ENCODE measurements around the gene ATE1. TPM values are rescaled to one million over a fixed set of nuclear protein-coding genes. Genes with fewer than 3 reads are reported as not detected.

The ATE1 gene
- total and polyA plus RNA-seq, 2 donors (not counting 3 experiments of a cell fraction or from before 2014, with no cell fraction given), result 8.7 to 27.1 TPM

DNA sequence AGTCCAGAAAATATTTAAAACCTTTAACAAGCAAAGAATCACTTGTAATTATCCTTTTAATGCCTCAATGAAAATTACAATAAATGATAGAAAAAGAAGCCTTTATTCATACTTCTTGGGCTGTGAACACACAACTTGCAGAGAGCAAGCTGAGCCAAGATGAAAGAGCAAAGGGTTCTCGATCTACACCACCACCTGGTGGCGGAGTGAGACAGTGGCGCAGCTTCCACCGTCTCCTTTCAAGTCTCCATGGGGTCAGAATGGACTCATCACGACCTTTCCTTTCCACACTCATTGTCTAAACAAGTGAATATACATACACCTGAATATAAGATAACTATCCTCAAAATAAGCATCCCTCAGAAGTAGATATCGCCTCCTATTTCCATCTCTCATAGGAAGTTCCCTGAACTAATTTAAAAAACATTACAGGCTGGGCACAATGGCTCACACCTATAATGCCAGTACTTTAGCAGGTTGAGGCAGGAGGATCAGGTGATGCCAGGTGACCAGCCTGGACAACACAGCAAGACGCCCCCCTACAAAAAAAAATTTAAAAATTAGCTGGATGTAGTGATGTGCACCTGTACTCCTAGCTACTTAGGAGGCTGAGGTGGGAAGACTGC, 40.7 kb downstream of the ATE1 start:
- no peaks in the 10 kb centered on the region for H3K9me3 ChIP-seq (replicated peaks; ENCODE audit: control insufficient read depth, insufficient read depth, low read length)
- H3K27me3 ChIP-seq (ENCODE audit: control insufficient read depth in 2 of 2, insufficient read depth in 2 of 2, low read length in 2 of 2), result no peaks in the 10 kb centered on the region
- H2AFZ ChIP-seq (ENCODE audit: low read depth, low read length), result no peak overlapping the region
- peak; percentile 76 for DNase-seq (ENCODE audit: low read depth, low spot score)
- H3K4me1 ChIP-seq (ENCODE audit: control insufficient read depth, extremely low read depth, insufficient read depth, low read length), result peaks cover 6% of the 10 kb centered on the region
- ChIA-PET POLR2A (no interaction called here), CTCF (interaction anchor here (0.6 to 5.9 kb wide), 12 partner anchors 11 to 944 kb away, joined by 3 to 62 read pairs (median 3); no protein-coding TSS in a partner anchor)
- no peaks in the 10 kb centered on the region for H3K9me1 ChIP-seq (replicated peaks; ENCODE audit: control insufficient read depth, extremely low read depth, insufficient read depth, low read length)
- dilution Hi-C loops (cut with MboI; ENCODE audit: extremely low pct_ligation_motif_present, low sequenced_read_pairs) (no loop called here), intact Hi-C loops (cut with micrococcal nuclease) (loop anchor here (1.0 to 5.0 kb wide), 6 partner anchors 63 to 944 kb away; partner anchors contain the start of gene FGFR2)
- peak; percentile 79 for FAIRE-seq
- H3K27ac ChIP-seq (ENCODE audit: insufficient read depth, low read depth, low read length), result no peak overlapping the region
- H4K20me1 ChIP-seq (replicated peaks; ENCODE audit: control insufficient read depth, extremely low read depth, insufficient read depth, low read length), result no peaks in the 10 kb centered on the region
- TF ChIP-seq, protein P1, sequence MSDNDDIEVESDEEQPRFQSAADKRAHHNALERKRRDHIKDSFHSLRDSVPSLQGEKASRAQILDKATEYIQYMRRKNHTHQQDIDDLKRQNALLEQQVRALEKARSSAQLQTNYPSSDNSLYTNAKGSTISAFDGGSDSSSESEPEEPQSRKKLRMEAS (IDR thresholded peaks at IDR 0.05; ENCODE audit: insufficient read depth, insufficient read length), result no peak
- TF ChIP-seq, protein P2, sequence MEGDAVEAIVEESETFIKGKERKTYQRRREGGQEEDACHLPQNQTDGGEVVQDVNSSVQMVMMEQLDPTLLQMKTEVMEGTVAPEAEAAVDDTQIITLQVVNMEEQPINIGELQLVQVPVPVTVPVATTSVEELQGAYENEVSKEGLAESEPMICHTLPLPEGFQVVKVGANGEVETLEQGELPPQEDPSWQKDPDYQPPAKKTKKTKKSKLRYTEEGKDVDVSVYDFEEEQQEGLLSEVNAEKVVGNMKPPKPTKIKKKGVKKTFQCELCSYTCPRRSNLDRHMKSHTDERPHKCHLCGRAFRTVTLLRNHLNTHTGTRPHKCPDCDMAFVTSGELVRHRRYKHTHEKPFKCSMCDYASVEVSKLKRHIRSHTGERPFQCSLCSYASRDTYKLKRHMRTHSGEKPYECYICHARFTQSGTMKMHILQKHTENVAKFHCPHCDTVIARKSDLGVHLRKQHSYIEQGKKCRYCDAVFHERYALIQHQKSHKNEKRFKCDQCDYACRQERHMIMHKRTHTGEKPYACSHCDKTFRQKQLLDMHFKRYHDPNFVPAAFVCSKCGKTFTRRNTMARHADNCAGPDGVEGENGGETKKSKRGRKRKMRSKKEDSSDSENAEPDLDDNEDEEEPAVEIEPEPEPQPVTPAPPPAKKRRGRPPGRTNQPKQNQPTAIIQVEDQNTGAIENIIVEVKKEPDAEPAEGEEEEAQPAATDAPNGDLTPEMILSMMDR (IDR thresholded peaks at IDR 0.05; ENCODE audit: extremely low read depth in 1 of 2, insufficient read depth in 1 of 2, low read depth in 1 of 2, low read length in 2 of 2), result peak; percentile 82 to 85
- no peak for TF ChIP-seq FOS (IDR thresholded peaks at IDR 0.05; ENCODE audit: borderline replicate concordance, insufficient read depth, low read length)
- H3K4me3 ChIP-seq (replicated peaks in 1 of 3; ENCODE audit: insufficient read depth in 1 of 3, low read depth in 1 of 3, low read length in 3 of 3), result no peak overlapping the region
- H3K36me3 ChIP-seq (ENCODE audit: control insufficient read depth in 2 of 2, extremely low read depth in 1 of 2, insufficient read depth in 2 of 2, low read length in 2 of 2), result no peaks in the 10 kb centered on the region
- BruUV-seq (replicated peaks), result no TSS peak
- H3K79me2 ChIP-seq (ENCODE audit: control insufficient read depth, insufficient read depth, low read length), result no peaks in the 10 kb centered on the region
- H3K9ac ChIP-seq (replicated peaks; ENCODE audit: extremely low read depth, insufficient read depth, low read length), result no peak overlapping the region
- no peak overlapping the region for H3K4me2 ChIP-seq (ENCODE audit: insufficient read depth, low read length)

DNA sequence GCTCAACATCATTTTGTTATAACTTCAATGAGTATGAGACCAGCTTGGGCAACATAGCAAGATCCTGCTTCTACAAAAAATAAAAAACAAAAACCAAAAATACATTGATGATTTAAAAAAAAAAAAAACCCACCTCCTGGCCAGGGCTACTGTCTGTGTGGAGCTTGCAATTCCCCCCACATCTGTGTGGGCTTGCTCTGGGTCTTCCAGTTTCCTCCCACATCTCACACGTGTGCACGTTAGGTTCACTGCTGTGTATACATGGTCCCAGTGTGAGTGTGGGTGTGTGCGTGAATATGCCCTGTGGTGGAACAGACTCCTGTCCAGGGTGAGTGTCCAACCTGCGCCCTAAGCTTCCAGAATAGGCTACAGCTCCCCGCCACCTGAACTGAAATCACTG, 41.6 kb downstream of the ATE1 start:
- ChIA-PET CTCF (interaction anchor here (0.7 to 5.9 kb wide), 8 partner anchors 14 to 943 kb away, joined by 3 to 62 read pairs (median 4); no protein-coding TSS in a partner anchor), POLR2A (no interaction called here)
- no peaks in the 10 kb centered on the region for H3K79me2 ChIP-seq (ENCODE audit: control insufficient read depth, insufficient read depth, low read length)
- H3K9ac ChIP-seq (replicated peaks; ENCODE audit: extremely low read depth, insufficient read depth, low read length), result no peak overlapping the region
- H3K27ac ChIP-seq (ENCODE audit: insufficient read depth, low read depth, low read length), result no peak overlapping the region
- dilution Hi-C loops (cut with MboI; ENCODE audit: extremely low pct_ligation_motif_present, low sequenced_read_pairs), result no loop called here
- FAIRE-seq, result no peak
- intact Hi-C loops (cut with micrococcal nuclease), result loop anchor here (5.0 kb wide), 1 partner anchor 289 kb away; the partner anchor contains the start of gene FGFR2
- TF ChIP-seq GATA2 (IDR thresholded peaks at IDR 0.05; ENCODE audit: insufficient read depth, insufficient read length, low read depth, low read length) (no peak), POLR2AphosphoS5 (IDR thresholded peaks at IDR 0.05; ENCODE audit: insufficient read depth, low read depth, low read length) (no peak)
- TF ChIP-seq, protein P2 (IDR thresholded peaks at IDR 0.05; ENCODE audit: extremely low read depth in 1 of 2, insufficient read depth in 1 of 2, low read depth in 1 of 2, low read length in 2 of 2), result no peak
- H3K9me1 ChIP-seq (replicated peaks; ENCODE audit: control insufficient read depth, extremely low read depth, insufficient read depth, low read length), result no peaks in the 10 kb centered on the region
- H3K27me3 ChIP-seq (ENCODE audit: control insufficient read depth in 2 of 2, insufficient read depth in 2 of 2, low read length in 2 of 2), result no peaks in the 10 kb centered on the region
- H2AFZ ChIP-seq (ENCODE audit: low read depth, low read length), result no peak overlapping the region
- H3K4me3 ChIP-seq (replicated peaks in 1 of 3; ENCODE audit: insufficient read depth in 1 of 3, low read depth in 1 of 3, low read length in 3 of 3), result no peak overlapping the region
- no peak for DNase-seq (ENCODE audit: low read depth, low spot score)
- no peak overlapping the region for H3K4me2 ChIP-seq (ENCODE audit: insufficient read depth, low read length)
- H3K4me1 ChIP-seq (ENCODE audit: control insufficient read depth, extremely low read depth, insufficient read depth, low read length), result peaks cover 6% of the 10 kb centered on the region
- no peaks in the 10 kb centered on the region for H3K9me3 ChIP-seq (replicated peaks; ENCODE audit: control insufficient read depth, insufficient read depth, low read length)
- no TSS peak for BruUV-seq (replicated peaks)
- H3K36me3 ChIP-seq (ENCODE audit: control insufficient read depth in 2 of 2, extremely low read depth in 1 of 2, insufficient read depth in 2 of 2, low read length in 2 of 2), result no peaks in the 10 kb centered on the region
- H4K20me1 ChIP-seq (replicated peaks; ENCODE audit: control insufficient read depth, extremely low read depth, insufficient read depth, low read length), result no peaks in the 10 kb centered on the region
